HG03457 (cell line): ENCODE results near the gene NPHP4.

Experiments
- ATAC-seq: cut with Tn5 transposase; IDR thresholded peaks from one replicate; pipeline ENCODE4 v1.9.1; 2021; ENCODE audit warnings: moderate number of reproducible peaks; ENCODE audit not compliant: unreplicated experiment

NPHP4 gene

DNA sequence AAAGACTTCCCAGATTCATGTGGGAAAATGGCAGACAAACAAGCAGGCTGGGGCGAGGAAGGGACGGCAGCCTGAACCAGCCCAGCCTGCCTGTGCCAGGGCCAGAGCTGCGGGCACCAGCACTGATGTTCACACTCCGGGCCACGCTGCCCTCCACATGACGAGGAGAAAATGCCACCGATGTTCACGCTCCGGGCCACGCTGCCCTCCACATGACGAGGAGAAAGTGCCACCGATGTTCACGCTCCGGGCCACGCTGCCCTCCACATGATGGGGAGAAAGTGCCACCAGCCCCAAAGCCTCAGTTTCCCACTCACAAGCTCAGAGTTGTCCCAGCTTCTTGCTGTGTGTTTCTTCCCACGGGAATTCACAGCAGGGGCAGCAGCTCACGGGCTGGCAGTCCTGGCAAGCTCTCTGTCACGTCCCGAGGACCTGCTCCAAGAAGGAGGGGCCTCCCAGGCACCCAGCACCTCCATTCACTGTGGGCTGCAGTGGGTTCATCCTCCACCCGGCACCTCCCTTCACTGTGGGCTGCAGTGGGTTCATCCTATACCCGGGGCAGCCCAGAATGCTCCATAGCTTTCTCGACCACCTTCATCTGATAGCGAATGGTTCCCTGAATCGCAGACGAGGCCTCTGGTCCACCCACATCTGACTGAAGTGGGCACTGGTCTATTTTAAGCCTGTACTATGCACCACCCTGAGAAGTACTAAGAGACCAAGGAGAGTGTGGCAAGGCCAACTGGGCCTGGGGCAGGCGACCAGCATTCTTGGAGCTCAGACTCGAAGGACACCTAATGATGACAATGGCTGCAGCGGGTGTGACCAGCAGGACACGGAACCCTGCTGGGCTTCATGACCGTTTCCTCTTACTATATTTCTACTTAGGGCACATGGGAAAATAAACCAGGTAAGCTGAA is 108.8 kb downstream of the NPHP4 start:
- ATAC-seq = no peak

DNA sequence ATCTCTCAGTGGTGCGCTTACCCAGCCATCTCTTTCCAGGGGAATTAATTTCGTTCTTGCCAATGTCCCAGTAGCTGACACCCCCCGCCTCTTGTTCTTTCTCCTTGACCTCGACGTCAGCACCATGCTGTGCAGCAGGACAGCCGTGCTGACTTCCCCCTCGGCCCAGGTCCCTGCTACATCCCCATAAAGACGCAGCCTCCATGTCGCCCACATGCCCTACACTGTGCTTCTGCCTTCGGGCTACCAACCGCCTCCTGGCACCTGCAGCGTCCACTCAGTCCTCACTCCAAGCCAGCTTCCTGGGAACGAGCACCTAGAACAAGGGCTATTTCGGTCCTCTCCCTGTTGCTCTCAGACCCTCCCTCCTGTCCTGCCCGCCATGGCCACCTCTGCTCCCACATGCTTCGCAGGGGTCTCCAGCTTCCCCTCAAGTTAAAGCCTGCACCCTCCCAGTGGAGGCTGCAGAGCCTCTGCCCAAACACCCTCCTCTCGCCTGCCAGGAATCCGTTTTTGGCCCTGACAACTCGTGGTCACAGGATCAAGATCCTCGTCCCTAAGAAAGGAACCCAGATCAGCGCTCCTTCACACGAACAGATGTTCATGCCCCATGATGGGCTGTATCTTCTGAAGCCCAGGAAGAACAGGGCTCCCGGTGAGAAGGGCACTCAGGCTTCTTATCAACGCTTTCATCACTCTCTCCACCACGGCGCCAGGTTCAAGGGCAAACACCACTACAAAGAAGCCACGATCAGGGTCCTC is 109.7 kb downstream of the NPHP4 start:
- no peak for ATAC-seq

DNA sequence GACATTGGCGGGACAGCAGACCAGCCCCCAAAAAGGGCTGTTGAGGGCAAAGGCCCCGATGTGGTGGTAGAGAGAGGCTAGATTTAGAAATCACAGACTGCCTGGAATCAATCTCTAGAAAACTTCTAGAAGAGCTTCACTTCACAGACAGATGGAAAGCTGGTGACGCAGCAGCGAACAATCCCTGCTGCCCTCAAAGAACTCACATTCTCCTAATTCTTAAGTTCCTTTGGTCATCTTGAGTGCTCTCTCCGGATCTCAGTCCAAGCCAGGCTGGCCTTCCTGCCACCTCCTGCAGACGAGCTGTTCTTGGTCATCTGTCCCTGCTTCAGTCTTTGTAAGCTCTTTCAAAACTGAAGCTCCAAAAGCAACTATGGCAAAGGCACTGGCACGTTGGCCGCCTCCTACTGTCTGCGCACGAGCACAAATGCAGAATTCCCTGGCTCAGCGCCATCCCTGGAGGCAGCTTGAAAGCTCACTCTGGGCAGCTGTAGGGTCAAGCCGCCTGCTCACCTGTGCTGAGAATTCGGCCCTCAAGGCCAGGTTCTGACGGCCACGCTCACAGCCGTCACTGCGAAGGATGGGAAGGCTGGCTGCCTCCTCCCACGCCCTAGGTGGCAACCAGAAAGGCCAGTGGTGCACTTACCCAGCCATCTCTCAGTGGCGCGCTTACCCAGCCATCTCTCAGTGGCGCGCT is 110.6 kb downstream of the NPHP4 start:
- no peak for ATAC-seq

DNA sequence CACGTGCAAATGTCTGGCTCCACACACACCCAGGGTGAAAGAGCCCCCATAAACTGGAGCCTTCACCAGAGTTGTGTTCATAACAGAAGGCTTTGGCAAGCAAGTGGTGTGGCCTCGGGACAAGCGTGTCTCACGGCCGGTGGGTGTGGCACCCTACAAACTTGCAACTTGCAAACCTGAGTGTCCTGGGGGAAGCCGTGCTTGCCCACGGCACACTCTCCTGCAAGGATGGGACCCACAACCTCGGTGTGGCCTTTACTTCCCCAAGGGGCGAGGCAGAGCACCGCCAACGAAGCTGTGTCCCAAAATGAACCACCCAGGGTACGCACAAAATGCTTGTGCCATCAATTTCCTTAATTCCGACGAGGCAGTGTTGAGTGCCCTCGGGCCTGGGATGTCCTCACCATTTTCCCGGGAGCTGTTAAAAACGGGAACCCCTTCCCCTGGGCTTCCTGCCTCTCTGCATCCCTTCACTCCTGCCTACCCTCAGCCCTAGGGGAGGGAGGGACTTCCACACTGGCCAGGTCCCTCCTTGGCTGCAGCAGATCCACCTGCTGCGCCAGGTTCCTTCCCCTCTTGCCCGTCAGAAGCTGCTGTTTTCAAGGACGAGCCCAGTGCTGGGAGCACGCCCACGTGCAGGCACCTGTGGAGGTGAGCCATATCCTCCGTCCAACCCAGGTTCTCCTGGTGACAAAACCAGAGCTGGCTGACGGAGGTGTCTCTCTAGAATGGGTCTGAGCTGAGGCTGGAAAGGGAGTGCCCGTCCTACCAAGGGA is 111.4 kb downstream of the NPHP4 start:
- no peak for ATAC-seq

DNA sequence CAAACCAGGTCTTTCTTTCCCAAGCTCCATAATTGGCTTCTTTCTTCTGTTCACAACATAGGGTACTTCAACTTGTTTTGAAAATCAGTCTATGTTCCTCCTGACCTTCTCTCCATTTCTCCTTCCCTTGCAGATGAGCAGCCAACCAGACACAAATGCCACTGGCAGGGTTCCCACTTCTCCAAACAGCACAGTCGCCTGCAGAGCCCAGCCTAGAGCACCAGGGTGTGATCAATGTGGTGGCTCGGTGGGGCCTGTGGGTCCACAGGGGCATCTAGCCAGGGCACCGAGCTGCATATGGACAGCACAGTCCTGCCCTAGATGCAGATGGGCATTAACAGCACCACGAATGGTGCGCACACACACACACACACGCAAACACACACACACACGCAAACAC is 112.8 kb downstream of the NPHP4 start:
- ATAC-seq = no peak

DNA sequence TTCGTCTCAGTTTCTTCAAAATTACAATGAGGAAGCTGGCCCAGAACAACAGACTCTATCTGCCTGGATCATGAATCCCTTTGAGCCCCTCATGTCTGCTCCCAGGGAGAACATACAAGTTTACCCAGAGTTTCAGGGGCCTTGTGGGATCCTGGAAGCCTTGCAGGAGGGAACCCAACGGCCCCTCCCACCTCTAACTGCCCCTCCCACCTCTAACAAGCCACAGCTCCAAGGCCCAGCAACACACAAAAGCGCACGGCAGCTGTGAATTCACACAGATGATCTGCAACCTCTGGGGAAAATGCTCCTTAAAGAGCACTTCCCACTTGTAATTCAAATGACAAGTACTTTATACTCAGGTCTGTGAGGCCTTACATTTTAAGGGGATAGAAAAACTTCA is 113.3 kb downstream of the NPHP4 start:
- no peak for ATAC-seq

DNA sequence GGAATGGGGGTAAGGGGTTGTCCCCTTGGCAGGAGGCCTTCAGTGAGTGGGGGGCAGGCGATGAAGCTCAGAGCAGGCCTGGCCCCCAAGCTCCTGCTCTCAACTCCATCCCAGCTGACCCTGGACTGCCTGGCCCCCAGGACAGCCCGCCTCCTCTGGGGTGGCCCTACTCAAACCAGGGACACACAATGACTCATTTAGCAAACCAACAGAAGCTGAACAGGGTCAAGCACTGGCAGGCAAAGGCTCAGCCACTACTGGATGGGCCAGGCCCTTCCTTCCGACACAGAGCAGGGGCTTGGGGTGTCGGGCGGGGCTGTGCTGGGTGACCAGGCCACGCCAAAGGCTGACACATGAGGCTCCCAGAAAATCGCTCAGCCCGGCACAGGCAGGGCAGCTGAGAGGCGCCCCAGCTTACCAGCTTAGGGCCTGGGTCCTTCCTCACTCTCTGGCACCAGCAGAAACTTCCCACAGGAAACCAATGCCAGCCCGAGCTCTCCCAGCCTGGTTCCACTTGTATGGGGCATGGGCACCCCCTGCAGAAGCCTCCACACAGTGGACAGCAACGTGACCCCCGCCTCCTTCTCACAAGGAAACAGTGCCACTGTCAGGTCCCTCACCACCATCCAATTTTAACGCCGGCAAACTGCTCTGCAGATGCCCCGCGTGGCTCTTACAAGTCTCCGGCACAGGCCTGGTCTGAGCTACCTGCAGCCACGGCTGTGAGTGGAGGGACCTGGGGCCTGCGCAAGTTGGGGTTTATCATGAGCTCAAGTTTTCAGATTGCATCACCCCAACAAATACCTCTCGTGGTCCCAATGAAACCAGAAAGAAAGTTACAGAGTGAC is 114.3 kb downstream of the NPHP4 start:
- no peak for ATAC-seq

DNA sequence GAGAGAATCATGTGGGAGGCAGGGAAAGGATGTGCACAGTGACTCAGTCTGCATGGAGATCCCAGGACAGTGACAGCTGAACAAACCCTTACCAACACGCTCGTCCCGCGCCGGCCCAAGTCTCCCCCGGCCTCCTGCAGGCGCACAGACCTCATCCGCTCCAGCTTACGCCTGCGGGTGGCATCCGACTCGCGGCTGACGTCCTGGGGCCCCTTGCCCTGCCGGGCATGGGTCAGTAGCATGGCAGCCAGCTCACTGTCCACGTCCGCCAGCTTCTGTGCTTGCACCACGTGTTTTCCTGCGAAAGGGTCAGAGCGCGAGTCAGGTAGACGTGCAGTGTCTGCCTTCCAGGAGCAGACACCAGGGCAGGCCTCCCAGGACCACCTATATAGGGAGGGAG is 115.2 kb downstream of the NPHP4 start:
- ATAC-seq = no peak

DNA sequence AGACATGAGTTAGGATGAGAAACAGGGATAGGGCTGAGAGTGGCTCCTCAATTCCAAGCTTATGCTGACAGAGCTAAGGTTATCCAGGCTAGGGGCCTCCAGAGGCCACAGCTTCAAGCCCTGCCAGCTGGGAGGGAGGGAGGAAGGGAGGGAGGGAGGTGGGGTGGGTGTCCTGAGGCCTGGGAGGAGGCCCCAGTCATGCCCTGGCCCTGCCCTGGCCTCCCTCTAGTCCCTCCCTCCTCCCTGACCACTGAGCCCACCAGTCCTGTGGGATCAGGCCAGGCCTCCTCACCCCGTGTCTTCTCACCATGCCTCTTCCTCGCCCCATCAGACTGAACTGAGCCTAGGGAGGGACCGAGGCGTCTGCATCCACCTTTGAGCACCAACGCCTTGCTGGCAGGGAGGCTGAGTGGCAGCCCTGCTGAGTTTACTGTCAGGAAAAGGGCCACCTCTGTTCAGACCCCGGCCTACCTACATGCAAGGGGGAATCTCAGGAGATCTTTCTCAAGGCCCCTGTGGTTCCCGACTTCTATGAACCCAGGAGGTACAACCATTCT is 116.1 kb downstream of the NPHP4 start:
- ATAC-seq = no peak

DNA sequence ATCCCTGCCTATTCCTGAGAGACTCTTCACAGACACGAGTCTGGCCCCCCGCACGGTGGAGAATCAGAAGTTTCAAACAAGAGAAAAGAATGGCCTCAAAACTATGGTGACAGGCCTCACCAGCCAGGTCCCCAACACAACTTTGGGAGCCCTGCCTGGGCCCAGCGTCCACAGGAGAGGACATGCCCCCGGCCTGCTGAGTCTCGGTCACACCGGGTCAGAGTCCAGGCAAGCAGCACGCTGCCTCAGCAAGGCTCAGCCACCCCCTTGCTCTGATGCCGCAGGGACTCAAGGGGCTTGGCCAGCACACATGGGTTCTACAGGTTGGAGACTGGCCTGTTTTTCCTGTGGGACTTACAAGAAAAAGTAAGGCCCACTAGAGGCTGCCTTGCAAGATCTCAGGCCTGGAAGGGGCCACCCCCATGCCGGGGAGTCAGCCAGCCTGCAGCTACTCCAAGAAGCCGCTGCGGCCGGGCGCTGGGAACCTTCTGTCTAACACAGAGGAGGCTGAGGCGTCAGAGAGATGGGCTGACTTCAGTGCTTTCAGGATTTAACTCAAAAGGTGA is 116.8 kb downstream of the NPHP4 start:
- no peak for ATAC-seq

DNA sequence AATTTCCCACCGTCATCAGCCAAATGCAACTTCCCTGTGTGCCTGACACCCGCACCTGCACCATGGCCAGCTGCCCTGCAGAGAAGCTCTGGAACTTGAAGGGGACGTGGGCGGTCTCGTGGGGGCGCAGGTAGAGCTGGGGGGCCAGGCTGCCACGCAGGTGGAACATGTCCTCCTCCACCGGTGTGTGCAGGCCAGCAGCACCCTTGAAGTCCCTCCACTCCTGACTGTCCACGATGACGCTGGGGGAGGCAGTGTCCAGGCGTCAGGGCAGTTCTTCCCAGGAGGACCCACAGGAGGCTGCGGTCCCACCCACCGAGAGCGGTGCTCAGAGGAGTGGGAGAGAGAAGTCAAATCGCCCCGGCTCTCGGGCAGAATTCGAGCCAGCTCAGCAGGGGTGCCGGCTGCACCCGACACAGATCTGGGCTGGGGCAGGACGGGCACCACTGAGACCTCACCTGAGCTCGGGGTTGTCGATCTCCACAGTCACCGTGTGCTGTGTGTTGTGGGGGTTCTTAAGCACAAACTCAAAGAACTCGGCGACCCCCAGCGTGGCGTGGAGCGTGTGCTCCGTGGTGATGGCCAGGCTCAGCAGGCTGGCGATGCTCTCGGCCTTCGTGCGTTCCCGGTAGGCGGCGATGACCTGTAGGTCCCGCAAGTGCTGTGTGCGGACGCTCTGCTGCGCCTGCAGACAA is 117.7 kb downstream of the NPHP4 start:
- ATAC-seq = no peak

DNA sequence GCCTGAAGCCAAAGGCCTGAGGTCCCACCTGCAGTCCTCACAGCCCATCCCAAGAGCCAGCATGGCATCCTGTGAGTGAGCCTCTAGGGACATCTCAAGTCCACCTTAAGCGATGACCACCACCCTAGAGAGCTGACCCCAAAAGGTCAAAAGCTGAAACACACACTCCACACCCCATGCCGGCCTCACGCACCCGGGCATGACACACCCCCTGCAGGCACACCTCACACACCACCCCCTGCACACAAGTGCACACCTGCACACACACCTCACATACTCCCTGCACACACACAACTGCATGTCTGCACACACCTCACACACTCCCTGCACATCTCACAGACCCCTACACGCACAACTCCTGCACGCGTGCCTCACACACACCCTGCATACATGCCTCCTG is 118.7 kb downstream of the NPHP4 start:
- no peak for ATAC-seq

DNA sequence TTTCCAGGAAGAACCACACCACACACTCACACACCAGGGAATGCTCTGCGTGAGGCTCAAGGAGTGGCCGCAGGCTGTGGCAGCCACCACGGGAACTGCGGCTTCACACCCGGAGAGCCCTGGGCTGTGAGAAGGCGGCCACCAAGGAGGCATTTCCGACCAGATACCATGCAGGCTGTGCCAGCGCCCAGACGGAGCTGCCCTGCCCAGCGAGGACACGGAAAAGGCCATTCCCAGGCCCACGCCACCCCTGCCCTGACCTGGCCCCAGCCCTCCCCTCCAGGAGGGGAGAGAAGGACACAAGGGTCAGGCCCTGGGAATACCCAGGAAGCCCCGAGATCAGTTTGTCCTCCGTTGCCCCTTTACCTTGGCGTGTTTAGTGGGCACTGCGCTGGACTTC is 119.3 kb downstream of the NPHP4 start:
- no peak for ATAC-seq

DNA sequence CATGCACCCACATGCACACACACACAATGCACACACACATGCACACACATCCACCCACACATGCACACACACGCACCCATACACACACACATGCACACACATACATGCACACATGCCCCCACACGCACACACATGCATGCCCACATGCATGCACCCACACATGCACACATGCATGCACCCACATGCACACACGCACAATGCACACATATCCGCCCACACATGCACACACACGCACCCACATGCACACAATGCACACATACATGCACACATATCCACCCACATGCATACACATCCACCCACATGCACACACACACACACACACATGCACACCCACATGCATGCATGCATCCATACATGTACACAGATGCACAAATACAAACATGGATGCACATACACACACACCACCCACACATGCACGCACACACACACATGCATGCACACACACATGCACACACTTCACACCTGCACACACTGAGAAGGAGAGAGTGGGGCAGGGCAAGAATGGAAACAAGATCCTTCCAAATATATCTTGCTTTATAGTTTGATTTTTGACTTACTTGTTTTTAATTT is 123.2 kb downstream of the NPHP4 start:
- ATAC-seq = no peak

DNA sequence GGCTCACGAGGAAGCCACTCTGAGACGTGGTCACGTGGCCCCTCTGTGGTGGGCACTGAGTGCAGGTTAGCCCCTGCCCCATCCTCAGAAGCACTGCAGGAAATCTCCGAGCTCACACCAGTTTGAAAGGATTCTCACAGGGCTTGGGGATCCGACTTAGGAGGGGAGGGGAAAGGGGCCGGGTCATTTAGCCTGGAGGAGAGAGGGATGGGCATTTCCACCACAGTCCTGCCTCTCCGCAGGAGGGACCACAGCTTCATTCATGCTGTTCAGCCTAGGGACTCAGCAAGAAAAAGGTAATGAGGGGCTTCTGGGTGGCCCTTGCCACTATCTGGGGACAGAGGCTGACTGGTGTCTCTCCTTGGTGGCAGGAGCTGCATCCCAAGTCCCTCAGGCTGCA is 126.5 kb downstream of the NPHP4 start:
- ATAC-seq = no peak

DNA sequence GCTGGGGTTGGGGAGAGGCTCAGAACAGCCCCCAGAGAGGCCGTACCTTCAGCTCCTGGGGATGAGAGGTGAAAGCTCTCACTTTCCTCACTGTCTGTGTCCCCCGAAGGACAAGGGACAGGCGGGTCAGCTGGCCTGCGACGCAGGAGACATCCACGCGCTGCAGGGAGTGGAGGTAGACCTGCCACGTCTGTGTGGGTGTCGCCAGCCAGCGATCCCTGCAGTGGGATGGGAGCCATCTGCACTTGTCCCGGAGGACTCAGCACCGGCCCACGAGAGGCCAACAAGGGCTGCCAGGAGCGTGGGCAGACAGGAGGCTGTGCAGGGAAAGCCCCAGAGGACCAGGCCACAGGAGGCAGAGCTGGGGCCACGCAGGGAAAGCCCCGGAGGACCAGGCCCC is 127.2 kb downstream of the NPHP4 start:
- ATAC-seq = no peak

DNA sequence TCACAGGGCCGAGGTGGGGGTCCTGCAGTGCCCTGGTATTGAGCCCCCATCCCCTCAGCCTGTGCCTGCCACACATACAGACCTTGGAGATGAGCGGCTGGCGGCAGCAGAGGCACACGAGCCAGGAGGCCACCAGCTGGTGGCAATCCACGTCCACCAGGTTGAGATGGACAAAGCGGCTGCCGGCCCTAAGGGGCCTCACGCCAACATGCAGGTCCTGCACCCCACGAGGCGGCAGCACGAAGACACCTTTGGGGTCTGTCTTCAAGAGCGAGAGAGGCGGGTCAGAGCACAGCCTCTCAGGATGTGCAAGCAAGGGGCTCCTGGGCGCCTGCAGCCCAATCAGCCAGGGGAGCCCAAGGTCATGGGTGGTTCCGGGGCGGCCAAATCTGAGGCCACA is 128.0 kb downstream of the NPHP4 start:
- no peak for ATAC-seq

DNA sequence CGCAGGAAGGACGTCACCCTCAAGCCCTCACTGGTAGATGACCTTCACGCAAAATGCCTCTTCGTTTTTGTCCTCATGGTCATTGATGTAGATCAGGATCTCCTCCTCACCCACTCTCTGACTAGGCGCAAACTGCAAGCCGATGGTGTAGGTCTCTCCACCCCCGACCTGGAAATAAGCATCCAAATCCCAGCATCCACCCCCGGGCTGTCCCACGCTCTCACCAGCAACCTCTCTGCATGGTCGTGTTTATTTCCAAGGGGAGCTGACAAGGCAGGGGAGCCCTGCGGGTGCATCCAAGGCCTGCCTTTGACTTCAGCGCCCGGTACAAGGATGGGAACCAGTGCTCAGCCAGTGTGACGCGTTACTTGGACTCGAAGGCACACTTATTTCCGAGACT is 129.0 kb downstream of the NPHP4 start:
- ATAC-seq = no peak
